NT2/D1 (cell line): Measurements from ENCODE around the gene SMG5.

ENCODE experiments used
- SUZ12 ChIP-seq: IDR thresholded peaks from 2 replicates; pipeline ENCODE4 v1.6.1; 2011; ENCODE audit not compliant: insufficient read length, insufficient read depth; ENCODE audit errors: extremely low read depth
- YY1 ChIP-seq: IDR thresholded peaks from 2 replicates; pipeline ENCODE4 v1.6.1; 2011; ENCODE audit not compliant: insufficient read length, insufficient read depth
- ZNF274 ChIP-seq: IDR thresholded peaks from 2 replicates; pipeline ENCODE4 v1.6.1; 2011; ENCODE audit warnings: mild to moderate bottlenecking, low read depth, low read length

GRCh38 chr1:156212833-156213643, 69.6 kb downstream of the SMG5 start, which contains the start of gene PMF1:
- TF ChIP-seq ZNF274 (no peak), YY1 (peak; percentile 87), SUZ12 (no peak)
